HG02678 (cell line): ENCODE results near the gene VILL.

Experiments
- ATAC-seq: cut with Tn5 transposase; IDR thresholded peaks from one replicate; pipeline ENCODE4 v1.9.1; 2021; ENCODE audit warnings: mild to moderate bottlenecking, moderate library complexity; ENCODE audit not compliant: unreplicated experiment

Gene VILL

DNA sequence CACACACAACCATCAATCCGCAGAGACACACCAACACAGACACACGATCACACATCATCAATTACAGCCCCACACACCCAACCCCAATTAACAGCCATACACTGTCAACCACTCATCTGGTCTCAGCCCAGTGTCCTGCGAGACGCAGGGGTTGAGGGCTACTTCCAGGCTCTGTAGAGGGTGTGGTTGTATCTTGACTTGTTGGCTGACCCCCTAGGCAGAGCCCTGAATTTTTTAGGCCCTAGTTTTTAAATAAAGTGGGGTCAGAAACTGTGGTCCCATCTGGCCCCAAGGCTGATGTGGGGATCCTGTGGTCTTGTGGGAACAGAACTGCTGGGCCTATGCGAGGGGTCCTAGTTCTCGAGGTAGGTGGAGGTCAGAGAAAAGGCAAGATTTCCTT is 9.2 kb downstream of the VILL start:
- ATAC-seq, result no peak

GRCh38 chr3:38000242-38000916 is 9.8 kb downstream of the VILL start:
- no peak for ATAC-seq

- no peak for ATAC-seq
These were observed 10.4 kb downstream of the VILL start for GRCh38 chr3:38000965-38001455.

- ATAC-seq, result no peak
These were observed 11.0 kb downstream of the VILL start for GRCh38 chr3:38001456-38002081.

DNA sequence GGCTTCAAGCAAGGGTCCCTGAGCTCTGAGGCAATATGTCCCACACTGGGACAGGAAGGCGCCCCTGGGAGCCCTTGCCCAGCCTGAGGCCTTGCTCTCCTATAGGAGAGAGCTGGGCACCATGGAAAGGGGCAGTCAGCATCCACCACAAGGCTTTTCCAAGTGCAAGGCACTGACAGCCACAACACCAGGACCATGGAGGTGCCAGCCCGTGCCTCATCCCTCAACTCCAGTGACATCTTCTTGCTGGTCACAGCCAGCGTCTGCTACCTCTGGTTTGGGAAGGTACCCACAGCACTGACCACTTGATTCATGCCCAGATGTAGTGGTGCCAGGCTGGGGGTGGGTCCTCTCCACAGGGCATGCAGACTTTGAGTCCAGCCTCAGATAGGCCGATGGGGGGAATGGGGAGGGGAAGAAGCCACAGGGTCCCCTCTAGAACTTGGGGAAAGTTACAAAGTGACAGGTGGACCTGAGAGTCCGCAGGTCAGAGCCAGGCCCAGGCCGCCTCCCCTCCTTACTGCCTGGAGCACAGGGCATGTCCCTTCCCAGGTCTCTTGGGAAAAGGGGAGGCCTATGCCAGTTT is 11.8 kb downstream of the VILL start:
- ATAC-seq, result no peak

- no peak for ATAC-seq
These were observed 12.4 kb downstream of the VILL start for GRCh38 chr3:38002940-38003339.

DNA sequence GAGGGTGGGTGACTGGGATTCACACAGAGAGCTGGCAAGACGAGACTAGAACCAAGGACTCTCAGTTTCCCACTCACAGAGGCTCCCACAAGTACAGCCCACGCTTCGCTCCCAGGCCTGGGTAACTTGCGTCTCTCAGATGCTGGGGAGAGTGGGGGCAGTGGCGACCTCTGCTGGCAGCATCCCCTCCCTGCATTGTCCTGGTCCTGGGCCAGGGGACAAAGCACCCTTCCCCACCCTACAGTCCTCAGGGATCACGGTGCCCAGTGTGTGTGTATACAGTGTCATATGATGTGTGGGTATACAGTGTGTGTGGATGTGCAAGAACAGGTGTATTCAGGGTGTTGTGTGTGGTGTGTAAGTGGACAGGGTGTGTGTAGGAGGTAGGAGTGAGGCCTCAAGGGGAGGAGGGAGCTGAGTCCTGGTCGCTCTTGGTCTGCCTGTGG is 12.8 kb downstream of the VILL start:
- peak; percentile 30 for ATAC-seq

GRCh38 chr3:38003817-38004414 is 13.3 kb downstream of the VILL start:
- no peak for ATAC-seq

DNA sequence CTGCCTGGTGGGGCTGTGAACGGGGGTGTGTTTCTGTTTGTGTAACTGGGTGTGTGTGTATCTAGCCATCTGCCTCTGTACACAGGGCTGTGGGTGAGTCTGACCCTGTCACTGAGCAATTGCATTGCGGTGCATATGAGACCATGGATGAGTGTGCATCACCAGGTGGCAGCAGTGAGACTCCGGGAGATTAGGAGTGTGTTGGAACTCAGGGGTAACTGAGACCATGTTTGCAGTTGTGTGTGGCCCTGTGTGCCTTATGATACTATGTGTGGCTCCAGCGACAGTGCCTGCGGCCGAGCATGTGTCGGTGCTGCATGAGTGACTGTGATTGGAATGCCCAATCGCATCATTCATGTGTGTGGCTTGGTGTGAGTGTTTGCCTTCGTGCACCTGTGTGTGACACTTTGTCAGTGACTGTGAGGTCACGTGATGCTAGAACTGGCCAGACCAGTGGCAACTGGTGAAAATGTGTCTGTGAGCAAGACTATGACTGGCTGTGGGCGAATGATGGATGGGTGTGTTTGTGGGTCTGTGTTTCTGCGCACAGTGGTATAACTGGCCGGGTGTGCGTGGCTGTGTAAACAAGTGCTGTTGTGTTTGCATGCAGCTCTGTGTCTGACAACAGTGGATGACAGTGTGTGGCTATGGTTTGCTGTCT is 14.0 kb downstream of the VILL start:
- peak; percentile 53 for ATAC-seq

GRCh38 chr3:38005076-38006020 is 14.8 kb downstream of the VILL start:
- no peak for ATAC-seq

DNA sequence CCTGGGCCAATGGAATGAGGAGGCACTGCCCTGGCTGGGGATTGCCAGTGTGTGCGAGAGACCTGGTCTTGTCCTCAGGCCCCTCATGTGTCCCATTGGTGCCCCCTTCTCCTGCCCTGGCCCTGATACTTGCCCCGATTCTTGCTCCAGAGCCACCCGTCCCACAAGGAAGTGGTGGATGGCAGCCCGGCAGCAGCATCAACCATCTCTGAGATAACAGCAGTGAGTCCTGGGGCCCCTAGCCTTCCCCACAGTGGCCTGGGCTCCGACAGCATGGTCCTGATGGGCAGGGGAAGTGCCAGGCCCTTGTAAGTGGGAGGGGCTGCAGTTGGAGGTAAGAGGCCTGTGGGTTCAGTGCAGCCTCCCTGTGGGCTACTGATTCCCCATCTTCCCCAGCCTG is 15.4 kb downstream of the VILL start:
- no peak for ATAC-seq

- no peak for ATAC-seq
These were observed 15.9 kb downstream of the VILL start for GRCh38 chr3:38006445-38006995.

- ATAC-seq, result no peak
These were observed 17.1 kb downstream of the VILL start for GRCh38 chr3:38007754-38008090.

DNA sequence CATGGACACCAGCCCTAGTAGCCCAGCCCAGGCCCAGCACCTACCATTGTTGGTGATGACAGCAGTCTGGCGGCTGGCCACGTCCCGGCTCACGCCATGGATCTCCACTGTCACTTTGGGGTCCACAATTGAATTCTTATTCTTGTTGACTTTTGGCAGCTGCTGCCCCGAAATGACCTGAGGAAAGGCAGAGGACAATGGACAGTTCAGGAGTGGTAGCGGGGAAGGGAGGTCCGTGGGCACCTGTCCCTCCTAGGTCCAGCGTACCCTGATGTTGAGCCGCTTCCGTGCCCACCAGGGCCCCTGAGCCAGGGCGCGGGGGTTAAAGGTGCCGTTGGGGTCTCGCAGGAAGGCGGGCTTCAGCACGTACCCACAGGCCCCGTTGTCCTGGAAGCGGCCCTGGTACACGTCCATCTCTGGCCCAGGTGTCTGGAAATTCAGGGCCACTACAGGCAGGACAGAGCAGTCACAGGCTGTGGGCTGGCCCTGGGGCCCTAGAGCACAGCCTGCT is 17.7 kb downstream of the VILL start:
- ATAC-seq, result no peak

DNA sequence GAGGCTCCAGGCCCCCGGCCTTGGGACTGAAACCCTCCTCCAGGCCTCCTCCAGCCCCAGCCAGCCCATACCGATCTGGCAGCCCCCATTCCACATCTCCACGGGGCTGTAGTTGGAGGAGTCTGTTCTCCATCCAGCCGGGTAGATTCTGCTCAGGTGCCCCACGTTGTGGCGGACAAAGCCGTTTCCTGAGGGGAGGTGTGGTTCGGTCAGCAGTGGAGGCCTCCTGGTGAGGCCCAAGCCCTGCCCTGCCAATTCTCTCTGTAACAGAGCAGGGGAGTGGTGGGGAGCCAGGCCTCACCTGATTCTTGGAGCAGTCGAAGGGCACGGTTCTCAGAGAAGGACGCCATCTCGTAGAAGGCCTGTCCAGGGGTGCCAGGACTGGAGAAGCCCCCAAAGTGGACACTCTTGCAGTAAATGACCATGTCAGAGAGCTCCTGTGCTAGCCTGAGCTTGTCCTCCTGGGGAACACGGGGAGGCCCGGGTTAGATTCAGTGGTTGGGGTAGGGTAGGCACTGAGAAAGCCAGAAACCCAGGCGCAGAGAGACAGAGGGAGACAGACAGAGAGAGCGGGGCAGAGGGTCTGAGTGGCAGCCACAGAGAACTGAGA is 18.5 kb downstream of the VILL start:
- no peak for ATAC-seq

GRCh38 chr3:38009807-38010591 is 19.4 kb downstream of the VILL start:
- no peak for ATAC-seq

- ATAC-seq, result no peak
These were observed 20.5 kb downstream of the VILL start for GRCh38 chr3:38011111-38011510.

- no peak for ATAC-seq
These were observed 24.9 kb downstream of the VILL start for GRCh38 chr3:38015485-38015884.

GRCh38 chr3:38015984-38016383 is 25.4 kb downstream of the VILL start:
- ATAC-seq, result no peak
